Measurements from ENCODE around the gene SMTNL2.
A peak's percentile ranks its signal among the peaks of the same experiment; 100 is the strongest.

The SMTNL2 gene

DNA sequence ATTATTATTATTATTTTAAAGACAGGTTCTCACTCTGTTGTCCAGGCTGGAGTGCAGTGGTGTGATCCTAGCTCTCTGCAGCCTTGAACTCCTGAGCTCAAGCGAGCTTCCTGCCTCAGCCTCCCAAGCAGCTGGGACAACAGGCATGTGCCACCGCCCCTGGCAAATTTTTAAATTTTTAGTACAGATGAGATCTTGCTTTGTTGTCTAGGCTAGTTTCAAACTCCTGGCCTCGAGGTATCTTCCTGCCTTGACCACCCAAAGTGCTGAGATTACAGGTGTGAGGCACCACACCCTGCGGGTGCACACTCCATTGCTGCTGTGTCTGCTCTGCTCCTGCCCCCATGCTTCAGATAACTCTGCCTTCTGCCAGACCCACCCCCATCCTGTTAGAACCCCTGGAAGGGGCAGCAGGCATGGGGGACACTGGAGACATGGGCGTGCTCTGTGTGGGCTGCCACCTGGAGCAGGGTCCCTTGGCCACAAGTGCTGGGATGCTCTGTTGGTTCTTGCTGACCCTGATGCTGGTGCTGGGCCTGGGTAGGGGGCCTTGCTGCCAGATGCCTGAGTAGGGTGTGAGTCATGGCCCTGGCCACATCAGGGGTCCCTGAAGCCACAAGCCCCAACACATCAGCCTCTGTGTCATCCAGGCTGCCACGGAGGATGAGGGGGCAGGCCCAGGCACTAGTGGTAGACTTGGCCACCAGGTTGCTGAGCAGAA, 26.5 kb upstream of the SMTNL2 start:
- DNase-seq (ENCODE audit: low read depth, low spot score): no peak
- H3K4me3 ChIP-seq (ENCODE audit: low read length): no peak overlapping the region

DNA sequence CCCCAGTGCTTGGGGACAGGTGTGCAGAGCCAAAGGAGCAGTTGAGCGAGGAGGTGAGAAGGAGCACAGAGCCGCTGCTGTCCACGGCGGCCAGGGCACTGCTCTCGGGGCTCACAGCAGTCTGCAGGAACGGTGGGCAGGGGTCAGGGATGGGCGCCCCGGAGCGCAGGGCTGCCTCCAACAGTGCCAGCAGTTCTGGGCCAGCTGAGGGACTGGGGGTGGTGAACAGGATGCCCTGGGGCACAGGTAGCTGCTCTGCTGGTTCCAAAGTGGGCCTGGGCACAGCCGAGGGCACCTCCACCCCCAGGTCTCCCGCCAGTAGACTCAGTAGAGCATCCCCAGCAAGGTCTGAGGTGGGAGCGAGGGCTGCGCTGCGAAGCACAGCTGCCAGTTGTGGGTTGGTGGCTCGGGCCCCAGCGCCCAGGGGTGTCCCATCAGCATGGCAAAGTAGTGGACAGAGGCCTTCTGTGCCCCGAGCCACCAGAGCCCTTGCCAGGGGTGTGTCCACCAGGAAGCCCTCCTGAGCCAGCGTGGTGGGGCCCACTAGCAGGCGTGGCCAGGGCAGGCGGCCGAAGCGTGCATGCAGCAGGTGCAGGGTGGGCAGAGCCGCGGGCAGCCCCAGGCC, 25.9 kb upstream of the SMTNL2 start:
- no peak overlapping the region for H3K4me3 ChIP-seq (ENCODE audit: low read length)
- DNase-seq (ENCODE audit: low read depth, low spot score): no peak

DNA sequence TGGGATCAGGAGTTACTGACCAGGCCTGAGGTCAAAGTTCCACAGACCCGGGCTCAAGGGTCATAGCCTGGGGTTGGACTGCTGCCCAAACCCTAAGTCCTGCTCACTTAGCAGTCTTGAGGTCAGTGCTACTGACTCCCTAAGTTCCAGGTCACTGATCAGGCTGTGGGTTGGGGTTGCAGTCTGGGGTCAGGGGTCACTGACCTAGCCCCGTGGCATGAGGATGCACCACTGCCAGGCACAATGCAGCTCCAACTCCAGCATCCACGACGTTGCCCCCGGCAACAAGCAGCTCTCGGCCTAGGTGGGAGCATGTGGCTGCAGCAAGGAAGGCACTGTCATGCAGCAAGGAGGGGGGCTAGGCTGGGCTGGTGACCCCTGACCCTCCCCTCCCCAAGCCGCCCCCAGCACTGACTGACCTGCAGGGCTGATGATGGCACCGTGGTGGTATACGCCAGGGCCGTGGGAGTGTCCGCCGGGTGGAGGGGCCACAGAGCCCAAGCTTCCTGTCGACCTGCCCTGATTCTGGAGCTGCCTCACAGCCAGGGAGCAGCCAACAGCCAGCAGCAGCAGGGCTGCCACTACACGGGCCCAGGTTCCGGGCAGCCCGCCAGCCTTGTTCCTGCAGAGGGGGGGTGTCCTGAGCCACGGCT, 25.1 kb upstream of the SMTNL2 start:
- no peak for DNase-seq (ENCODE audit: low read depth, low spot score)
- H3K4me3 ChIP-seq (ENCODE audit: low read length): no peak overlapping the region

DNA sequence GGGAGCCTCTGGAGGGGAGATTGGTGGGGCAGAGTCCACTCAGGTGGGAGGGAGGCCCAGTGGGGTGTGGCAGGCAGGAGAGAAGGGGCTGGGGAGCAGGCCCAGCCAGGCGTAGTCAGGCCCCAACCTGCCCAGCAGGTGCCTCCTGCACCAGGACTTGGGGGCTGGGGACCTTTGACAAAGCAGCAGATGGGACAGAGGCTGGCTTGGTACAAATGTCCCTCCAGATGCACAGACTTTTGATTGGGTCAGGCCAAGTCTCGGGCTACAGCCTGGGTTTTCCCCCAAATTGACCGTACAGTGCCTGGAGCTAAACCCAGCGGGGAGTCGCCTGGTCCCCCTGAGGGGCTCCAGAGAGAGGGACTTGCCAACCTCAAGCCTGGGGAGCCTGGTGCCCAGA, 24.4 kb upstream of the SMTNL2 start:
- no peak for DNase-seq (ENCODE audit: low read depth, low spot score)
- no peak overlapping the region for H3K4me3 ChIP-seq (ENCODE audit: low read length)

DNA sequence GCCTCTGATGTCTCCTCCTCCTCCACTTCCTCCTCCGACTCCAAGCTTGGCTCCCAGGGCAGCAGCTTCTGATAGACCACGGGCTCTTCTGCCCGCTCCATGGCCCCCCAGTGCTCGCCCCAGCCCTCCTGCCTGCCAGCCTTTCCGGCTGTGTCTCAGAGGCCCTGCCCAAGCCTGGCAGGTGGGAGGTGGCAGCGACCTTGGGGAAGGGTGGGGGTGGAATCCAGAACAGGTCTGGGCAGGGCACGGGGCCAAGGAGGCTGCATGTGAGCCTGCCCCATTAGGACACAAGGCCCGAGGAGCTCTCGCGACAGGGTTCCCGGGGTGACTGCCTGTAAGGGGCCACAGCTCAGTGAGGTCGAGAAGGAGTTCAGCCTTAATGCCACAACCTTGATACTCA, 23.9 kb upstream of the SMTNL2 start, which contains the start of gene GGT6:
Gene GGT6, minus strand, starts transcription at position 157 of the 400 bp plus-strand sequence. Its CDS starts 56 bp downstream, at position 101.
- no peak for DNase-seq (ENCODE audit: low read depth, low spot score)
- H3K4me3 ChIP-seq (ENCODE audit: low read length): no peak within 1 kb of the TSS

- no peak overlapping the region for H3K4me3 ChIP-seq (ENCODE audit: low read length)
- no peak for DNase-seq (ENCODE audit: low read depth, low spot score)
These were observed 23.5 kb upstream of the SMTNL2 start for GRCh38 chr17:4560837-4561256.

GRCh38 chr17:4562015-4562969, 22.0 kb upstream of the SMTNL2 start:
- H3K4me3 ChIP-seq (ENCODE audit: low read length): no peak overlapping the region; the same call in 1 of the 2 replicates
- DNase-seq (ENCODE audit: low read depth, low spot score): no peak

DNA sequence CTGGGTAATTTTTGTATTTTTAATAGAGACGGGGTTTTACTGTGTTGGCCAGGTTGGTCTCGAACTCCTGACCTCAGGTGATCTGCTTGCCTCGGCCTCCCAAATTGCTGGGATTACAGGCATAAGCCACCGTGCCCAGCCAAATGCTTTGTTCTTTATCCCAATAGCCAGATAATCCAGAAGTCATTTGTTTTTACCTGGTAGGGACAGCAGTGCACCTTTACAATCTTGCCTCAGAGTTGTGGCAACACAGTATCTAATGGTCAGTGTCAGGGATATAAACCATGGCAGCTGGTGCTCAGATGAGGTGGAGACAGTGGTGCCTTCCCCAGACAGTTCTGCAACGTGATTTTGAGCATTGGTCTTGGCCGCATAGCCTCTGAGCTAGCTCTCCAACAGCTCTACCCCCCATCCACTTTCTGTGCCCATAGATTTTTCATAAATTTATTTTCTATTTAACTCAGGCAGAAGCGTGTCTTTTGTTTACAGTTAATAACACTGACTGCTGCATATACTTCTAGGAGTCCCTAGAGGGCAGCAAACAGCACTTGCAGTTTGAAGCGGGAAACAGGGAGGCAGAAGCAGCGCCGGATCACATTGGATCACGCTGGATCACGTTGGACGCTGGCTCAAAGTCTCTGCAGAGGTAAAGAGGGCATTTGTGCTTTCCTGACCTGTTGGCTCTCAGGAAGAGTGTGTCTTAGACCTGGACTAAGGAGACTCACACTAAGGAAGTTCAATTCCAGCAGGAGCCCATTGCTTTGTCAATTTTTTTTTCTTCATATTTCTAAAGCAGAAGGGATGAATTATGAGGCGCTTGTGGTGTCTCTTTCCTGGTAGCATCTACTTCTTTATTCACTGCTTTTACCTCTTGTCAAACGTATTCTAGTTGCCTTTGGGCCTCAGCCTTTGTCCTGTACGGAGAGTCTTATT, 18.9 kb upstream of the SMTNL2 start:
- peak overlapping the region; percentile 17 for H3K4me3 ChIP-seq (ENCODE audit: low read length)
- peak; percentile 79 for DNase-seq (ENCODE audit: low read depth, low spot score)

GRCh38 chr17:4566785-4567184, 17.5 kb upstream of the SMTNL2 start:
- DNase-seq (ENCODE audit: low read depth, low spot score): peak; percentile 54
- H3K4me3 ChIP-seq (ENCODE audit: low read length): no peak overlapping the region

DNA sequence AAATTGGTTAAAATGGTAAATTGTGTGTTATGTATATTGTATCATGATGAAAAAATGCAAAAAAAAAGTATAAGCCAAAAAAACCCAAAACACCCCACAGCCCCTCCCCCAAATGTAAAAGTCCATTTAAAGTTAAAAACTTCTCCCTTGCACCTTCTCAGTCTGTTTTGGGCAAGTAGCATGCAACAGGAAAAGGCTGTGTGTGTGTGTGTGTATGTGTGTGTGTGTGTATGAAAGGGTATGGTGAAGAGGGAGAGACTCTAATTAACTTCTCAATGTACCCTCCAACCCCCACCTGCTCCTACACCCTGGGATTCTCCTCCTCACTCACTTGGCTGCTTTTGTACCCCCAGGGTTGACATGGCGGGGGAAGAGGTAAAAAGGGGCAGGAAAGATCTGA, 14.7 kb upstream of the SMTNL2 start:
- no peak for DNase-seq (ENCODE audit: low read depth, low spot score)

GRCh38 chr17:4572131-4572530, 12.2 kb upstream of the SMTNL2 start:
- H3K4me3 ChIP-seq (ENCODE audit: low read length): no peak overlapping the region
- DNase-seq (ENCODE audit: low read depth, low spot score): no peak

More for the DNA sequence above, 14.7 kb upstream of the SMTNL2 start:
- H3K4me3 ChIP-seq (ENCODE audit: low read length): no peak overlapping the region

DNA sequence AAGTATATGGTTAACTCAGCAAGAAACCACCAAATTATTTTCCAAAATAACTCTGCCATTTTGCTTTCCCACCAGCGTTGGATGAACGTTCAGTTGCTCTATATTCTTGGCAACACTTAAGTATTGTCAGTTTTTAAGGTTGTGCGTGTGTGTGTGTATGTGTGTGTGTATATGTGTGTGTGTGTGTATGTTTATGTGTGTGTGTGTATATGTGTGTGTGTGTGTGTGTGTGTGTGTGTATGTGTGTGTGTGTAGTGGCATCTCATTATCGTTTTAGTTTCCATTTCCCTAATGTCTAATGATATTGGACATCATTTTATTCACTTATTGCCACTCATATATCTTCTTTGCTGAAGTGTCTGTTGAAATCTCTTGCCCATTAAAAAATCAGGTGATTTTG, 11.2 kb upstream of the SMTNL2 start:
- DNase-seq (ENCODE audit: low read depth, low spot score): no peak
- no peak overlapping the region for H3K4me3 ChIP-seq (ENCODE audit: low read length)

- no peak for DNase-seq (ENCODE audit: low read depth, low spot score)
- H3K4me3 ChIP-seq (ENCODE audit: low read length): no peak overlapping the region
These were observed 10.7 kb upstream of the SMTNL2 start for GRCh38 chr17:4573669-4574068.

DNA sequence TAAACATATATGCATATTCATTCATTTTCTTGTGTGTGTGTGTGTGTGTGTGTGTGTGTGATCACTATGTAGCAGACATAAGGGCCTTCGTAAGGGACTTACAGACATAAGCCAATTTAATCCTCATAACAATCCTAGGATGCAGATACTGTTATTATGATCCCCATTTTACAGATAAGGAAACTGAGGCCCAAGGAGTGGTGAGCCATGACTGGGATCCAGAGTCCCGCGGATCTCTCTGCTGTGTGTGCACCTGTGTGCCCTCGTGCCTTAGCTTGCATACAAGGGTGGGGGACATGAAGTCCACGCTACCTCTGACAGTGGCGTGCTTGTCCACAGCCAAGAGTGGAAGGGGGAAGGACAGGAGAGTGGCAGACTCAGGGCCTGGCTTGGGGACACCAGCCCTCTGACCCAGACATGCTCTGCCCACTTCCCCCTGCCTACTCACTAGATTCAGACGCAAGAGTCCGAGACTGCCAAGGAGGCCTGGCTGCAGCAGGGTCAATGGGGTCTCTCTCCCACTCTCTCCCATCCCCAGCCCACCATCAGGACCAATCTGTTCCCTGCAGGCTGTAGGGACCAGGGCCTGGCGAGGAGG, 9.8 kb upstream of the SMTNL2 start:
- DNase-seq (ENCODE audit: low read depth, low spot score): no peak
- H3K4me3 ChIP-seq (ENCODE audit: low read length): no peak overlapping the region

DNA sequence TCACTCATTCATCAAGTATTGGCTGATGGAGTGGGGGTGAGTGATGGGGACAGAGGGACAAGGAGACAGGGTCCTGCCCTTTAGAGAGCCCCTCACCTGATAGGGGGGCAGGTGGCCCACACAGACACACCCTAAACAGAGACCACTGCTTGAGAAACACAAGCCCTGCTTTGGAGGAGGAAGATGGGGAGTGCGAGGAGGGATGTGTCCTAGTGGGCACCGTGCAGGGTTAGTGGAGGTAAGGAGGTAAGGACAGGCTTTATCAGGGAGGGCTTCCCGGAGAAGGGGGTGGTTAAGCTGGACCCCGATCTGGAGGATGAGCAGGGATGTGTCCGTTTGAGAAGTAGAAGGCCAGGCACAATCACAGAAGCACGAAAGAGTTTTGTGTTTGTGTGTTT, 8.2 kb upstream of the SMTNL2 start:
- H3K4me3 ChIP-seq (ENCODE audit: low read length): no peak overlapping the region
- no peak for DNase-seq (ENCODE audit: low read depth, low spot score)

DNA sequence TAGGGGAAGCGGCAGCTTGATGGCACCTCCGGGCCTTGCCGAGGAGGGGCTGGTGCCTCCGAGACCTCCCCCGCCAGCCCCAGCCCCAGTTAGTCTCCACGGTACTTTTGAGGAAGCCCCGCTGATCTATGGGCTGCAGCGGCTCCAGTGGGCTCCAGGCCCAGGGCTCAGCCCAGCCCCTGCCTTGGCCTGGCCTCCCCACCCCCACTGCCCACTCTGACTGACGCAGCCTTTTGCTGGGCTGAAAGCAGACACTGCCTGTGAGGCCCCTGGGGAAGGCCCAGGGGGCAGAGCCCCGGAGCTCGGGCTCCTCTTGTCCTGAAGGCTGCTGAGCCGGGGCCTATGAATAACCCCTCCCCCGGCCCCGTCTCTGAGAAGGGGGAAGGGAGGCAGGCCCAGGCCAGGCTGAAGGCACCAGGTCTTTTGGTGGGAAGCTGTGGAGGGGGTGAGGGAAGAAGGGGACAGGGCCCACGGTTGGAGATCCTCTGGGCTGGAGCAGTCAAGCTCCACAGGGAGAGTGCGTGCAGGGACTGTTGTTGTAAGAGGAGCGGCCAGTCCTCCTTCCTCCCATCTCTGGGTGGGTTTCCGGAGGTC, 7.5 kb upstream of the SMTNL2 start:
- H3K4me3 ChIP-seq (ENCODE audit: low read length): no peak overlapping the region
- DNase-seq (ENCODE audit: low read depth, low spot score): no peak

GRCh38 chr17:4577386-4577993, 6.8 kb upstream of the SMTNL2 start:
- DNase-seq (ENCODE audit: low read depth, low spot score): no peak

More at GRCh38 chr17:4577386-4577993, 6.8 kb upstream of the SMTNL2 start:
- no peak overlapping the region for H3K4me3 ChIP-seq (ENCODE audit: low read length)

Measured in Jurkat, Clone E6-1 (cell line).